Ascending aorta (tissue), 2 donors: Measurements from ENCODE around the gene PDGFD. TPM values are rescaled to one million over a fixed set of nuclear protein-coding genes. Genes with fewer than 3 reads are reported as not detected.

Experiments used
- DNase-seq, 2 donors: peaks; one replicate each; pipeline ENCODE4 v3.0.0-alpha.2; 2019; ENCODE audit warnings: low spot score in 2 of 2
- H3K27ac ChIP-seq, 2 donors: fragments of 200-600 bp; sonication (generic); one replicate each; pipeline ENCODE4 v1.5.1; 2016 to 2017; ENCODE audit warnings: mild to moderate bottlenecking in 1 of 2
- H3K27me3 ChIP-seq: fragments of 200-600 bp; sonication (generic); one replicate; pipeline ENCODE4 v1.5.1; 2017
- H3K36me3 ChIP-seq, 2 donors: fragments of 200-600 bp; sonication (generic); one replicate each; pipeline ENCODE4 v1.5.1; 2016
- H3K4me1 ChIP-seq, 2 donors: fragments of 200-600 bp; sonication (generic); one replicate each; pipeline ENCODE4 v1.5.1; 2016 to 2017; ENCODE audit warnings: mild to moderate bottlenecking in 1 of 2
- H3K4me3 ChIP-seq, 2 donors: fragments of 200-600 bp; sonication (generic); one replicate each; pipeline ENCODE4 v1.5.1; 2016 to 2017; ENCODE audit warnings: mild to moderate bottlenecking in 1 of 2
- H3K9me3 ChIP-seq, 2 donors: fragments of 200-600 bp; sonication (generic); one replicate each; pipeline ENCODE4 v1.5.1; 2016
- intact Hi-C: fragments of 100-400 bp; cut with DNase I; formaldehyde crosslinking; loops from one replicate; pipeline ENCODE4 v1.15.1; 2023
- total RNA-seq: library from RNA; depleted of rRNA; stranded (reverse); fragments of >200 nt; gene quantifications from one replicate; pipeline ENCODE4 v1.1.0, GENCODE V29; 2016
- TF ChIP-seq, protein P1 (sequence below), 3 experiments: fragments of 200-600 bp in 2 of 3; fragments of 450-650 bp in 1 of 3; sonication (generic) in 2 of 3; IDR thresholded peaks; one replicate each; pipeline ENCODE4 v1.5.1; 2016 to 2019; ENCODE audit warnings: antibody characterized with exemption in 3 of 3, mild to moderate bottlenecking in 1 of 3, moderate library complexity in 1 of 3

PDGFD gene
- total RNA-seq, 1 donor from 2014 or later, result 50.6 TPM

DNA sequence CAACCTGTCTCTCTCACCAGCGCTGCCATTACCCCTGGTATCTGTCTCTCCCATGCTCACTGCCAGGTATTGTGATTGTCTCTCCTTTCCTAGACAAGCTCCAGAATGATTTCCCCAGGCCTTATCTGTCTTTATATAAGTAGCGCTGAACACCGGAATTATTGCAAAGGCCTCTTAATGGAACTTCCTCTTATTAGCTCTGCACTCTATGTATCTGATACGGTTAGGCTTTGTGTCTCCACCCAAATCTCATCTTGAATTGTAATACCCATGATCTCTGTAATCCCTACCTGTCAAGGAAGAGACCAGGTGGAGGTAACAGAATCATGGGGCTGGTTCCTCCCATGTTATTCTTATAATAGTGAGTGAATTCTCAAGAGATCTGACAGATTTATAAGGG, 88.2 kb downstream of the PDGFD start:
- H3K4me1 ChIP-seq, result no peaks in the 10 kb centered on the region
- no peak for DNase-seq
- no peaks in the 10 kb centered on the region for H3K36me3 ChIP-seq
- intact Hi-C loops, result no loop called here
- TF ChIP-seq, protein P1, sequence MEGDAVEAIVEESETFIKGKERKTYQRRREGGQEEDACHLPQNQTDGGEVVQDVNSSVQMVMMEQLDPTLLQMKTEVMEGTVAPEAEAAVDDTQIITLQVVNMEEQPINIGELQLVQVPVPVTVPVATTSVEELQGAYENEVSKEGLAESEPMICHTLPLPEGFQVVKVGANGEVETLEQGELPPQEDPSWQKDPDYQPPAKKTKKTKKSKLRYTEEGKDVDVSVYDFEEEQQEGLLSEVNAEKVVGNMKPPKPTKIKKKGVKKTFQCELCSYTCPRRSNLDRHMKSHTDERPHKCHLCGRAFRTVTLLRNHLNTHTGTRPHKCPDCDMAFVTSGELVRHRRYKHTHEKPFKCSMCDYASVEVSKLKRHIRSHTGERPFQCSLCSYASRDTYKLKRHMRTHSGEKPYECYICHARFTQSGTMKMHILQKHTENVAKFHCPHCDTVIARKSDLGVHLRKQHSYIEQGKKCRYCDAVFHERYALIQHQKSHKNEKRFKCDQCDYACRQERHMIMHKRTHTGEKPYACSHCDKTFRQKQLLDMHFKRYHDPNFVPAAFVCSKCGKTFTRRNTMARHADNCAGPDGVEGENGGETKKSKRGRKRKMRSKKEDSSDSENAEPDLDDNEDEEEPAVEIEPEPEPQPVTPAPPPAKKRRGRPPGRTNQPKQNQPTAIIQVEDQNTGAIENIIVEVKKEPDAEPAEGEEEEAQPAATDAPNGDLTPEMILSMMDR (IDR thresholded peaks at IDR 0.05), result no peak
- no peaks in the 10 kb centered on the region for H3K27me3 ChIP-seq
- H3K4me3 ChIP-seq, result no peak overlapping the region
- no peak overlapping the region for H3K27ac ChIP-seq
- H3K9me3 ChIP-seq, result no peaks in the 10 kb centered on the region

GRCh38 chr11:104075091-104075490, 88.9 kb downstream of the PDGFD start:
- Histone ChIP-seq H3K4me1 (no peaks in the 10 kb centered on the region), H3K36me3 (no peaks in the 10 kb centered on the region), H3K27me3 (no peaks in the 10 kb centered on the region), H3K9me3 (no peaks in the 10 kb centered on the region), H3K4me3 (no peak overlapping the region), H3K27ac (no peak overlapping the region)
- DNase-seq, result no peak
- intact Hi-C loops, result no loop called here
- TF ChIP-seq, protein P1 (IDR thresholded peaks at IDR 0.05), result no peak

DNA sequence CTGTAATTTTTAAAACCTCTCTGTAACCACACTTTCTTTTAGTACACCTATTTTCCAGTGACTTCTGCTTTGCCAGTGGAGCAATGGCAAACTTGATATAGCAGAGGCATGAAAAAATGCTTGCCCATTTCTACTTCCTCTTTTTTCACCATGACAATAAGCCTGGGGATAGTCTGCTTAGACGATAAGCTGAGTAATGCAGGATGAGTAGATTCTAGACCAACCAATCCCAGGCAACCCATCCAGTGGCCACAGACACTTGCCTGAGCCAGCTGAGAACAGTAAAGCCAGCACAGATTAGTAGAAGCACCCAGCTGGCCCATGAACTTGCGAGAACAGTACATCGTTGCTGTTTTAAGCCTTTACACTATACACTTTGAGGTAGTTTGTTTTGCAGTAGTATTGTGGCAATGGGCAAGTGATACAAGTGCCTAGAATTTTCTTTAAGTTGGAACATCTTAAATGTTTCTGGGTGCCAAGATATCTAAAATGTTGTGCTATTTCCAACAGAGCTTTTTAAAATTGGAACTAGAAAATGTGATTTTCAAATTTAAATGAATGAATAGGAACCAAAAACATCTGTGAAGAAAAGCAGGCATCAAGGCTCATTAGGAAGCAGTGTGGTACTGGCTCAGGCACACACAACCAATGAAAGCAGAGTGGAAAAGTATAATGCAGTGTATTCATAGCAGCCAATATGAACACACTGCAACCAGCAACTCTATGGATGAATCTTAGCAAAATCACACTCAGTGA, 89.8 kb downstream of the PDGFD start:
- intact Hi-C loops, result no loop called here
- H3K4me3 ChIP-seq, result no peak overlapping the region
- H3K9me3 ChIP-seq, result no peaks in the 10 kb centered on the region
- no peak overlapping the region for H3K27ac ChIP-seq
- H3K4me1 ChIP-seq, result no peaks in the 10 kb centered on the region
- H3K36me3 ChIP-seq, result no peaks in the 10 kb centered on the region
- TF ChIP-seq, protein P1 (IDR thresholded peaks at IDR 0.05), result no peak
- H3K27me3 ChIP-seq, result no peaks in the 10 kb centered on the region
- no peak for DNase-seq

DNA sequence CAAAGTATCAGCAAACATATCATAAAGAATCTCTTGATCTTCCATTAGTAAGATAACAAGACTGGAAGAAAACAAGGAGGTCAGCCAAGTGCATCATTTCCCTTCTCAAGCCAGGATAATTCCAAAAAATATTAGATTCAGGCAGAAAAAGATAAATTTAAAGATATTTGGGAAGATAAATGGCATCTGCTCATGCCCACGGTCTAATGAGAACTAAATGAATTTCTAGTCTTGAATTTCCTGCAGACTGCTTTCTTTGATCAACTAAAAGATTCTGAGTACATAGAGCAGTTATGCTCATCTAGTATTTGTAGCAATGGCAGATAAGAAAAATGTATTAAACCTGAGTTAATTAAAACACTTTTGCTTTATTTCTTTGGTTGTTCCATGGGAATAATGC, 96.4 kb downstream of the PDGFD start:
- Histone ChIP-seq H3K4me1 (no peaks in the 10 kb centered on the region), H3K27me3 (no peaks in the 10 kb centered on the region), H3K36me3 (no peaks in the 10 kb centered on the region), H3K27ac (no peak overlapping the region), H3K4me3 (no peak overlapping the region), H3K9me3 (no peaks in the 10 kb centered on the region)
- TF ChIP-seq, protein P1 (IDR thresholded peaks at IDR 0.05), result no peak
- intact Hi-C loops, result no loop called here
- DNase-seq, result no peak

GRCh38 chr11:104064034-104064630, 99.8 kb downstream of the PDGFD start:
- Histone ChIP-seq H3K27me3 (no peaks in the 10 kb centered on the region), H3K36me3 (no peaks in the 10 kb centered on the region), H3K4me1 (no peaks in the 10 kb centered on the region), H3K27ac (no peak overlapping the region), H3K9me3 (no peaks in the 10 kb centered on the region), H3K4me3 (no peak overlapping the region)
- no peak for DNase-seq
- TF ChIP-seq, protein P1 (IDR thresholded peaks at IDR 0.05), result no peak
- intact Hi-C loops, result no loop called here
